Stimulated activated naive CD8-positive, alpha-beta T cell treated with anti-CD3 and anti-CD28 coated beads, Interleukin-15, amount 100 ng/mL, for 72 hours (primary cell): ENCODE results near the gene CEP126.

ENCODE experiments used
- ATAC-seq: fragments of 150-1000 bp; cut with Tn5 transposase; 2 replicates; pipeline ENCODE4 v1.10.0; 2021; ENCODE audit warnings: mild to moderate bottlenecking, moderate library complexity
- DNase-seq, 2 donors: peaks; one replicate each; pipeline ENCODE4 v3.0.0; 2021 to 2022
- H3K27ac Mint-ChIP-seq, 2 donors: one replicate each; pipeline ENCODE4 v1.8.0; 2022; ENCODE audit warnings: mild to moderate bottlenecking in 2 of 2, mixed read lengths in 2 of 2, moderate library complexity in 2 of 2
- H3K27me3 Mint-ChIP-seq: one replicate; pipeline ENCODE4 v1.8.0; 2022; ENCODE audit warnings: mixed read lengths
- H3K4me1 Mint-ChIP-seq: one replicate; pipeline ENCODE4 v1.8.0; 2022; ENCODE audit warnings: mild to moderate bottlenecking, mixed read lengths
- H3K4me3 Mint-ChIP-seq, 2 donors: one replicate each; pipeline ENCODE4 v1.8.0; 2022; ENCODE audit warnings: mild to moderate bottlenecking in 2 of 2, mixed read lengths in 2 of 2, moderate library complexity in 1 of 2
- H3K9me3 Mint-ChIP-seq, 2 donors: one replicate each; pipeline ENCODE4 v1.8.0; 2022; ENCODE audit warnings: mixed read lengths in 2 of 2

CEP126 gene

GRCh38 chr11:102017026-102017425 lies 102.2 kb downstream of the CEP126 start:
- Mint-ChIP-seq H3K27me3 (peaks cover 17% of the 10 kb centered on the region), H3K4me1 (no peaks in the 10 kb centered on the region), H3K27ac (no peak overlapping the region), H3K9me3 (no peaks in the 10 kb centered on the region), H3K4me3 (no peak overlapping the region)
- DNase-seq (no peak), ATAC-seq (no peak)

GRCh38 chr11:102026217-102026616 lies 111.4 kb downstream of the CEP126 start:
- Mint-ChIP-seq H3K4me1 (no peaks in the 10 kb centered on the region), H3K4me3 (no peak overlapping the region), H3K27ac (no peak overlapping the region), H3K27me3 (peaks cover 28% of the 10 kb centered on the region), H3K9me3 (no peaks in the 10 kb centered on the region)
- no peak for ATAC-seq
- DNase-seq: no peak

GRCh38 chr11:102026959-102027358 lies 112.1 kb downstream of the CEP126 start:
- ATAC-seq (no peak), DNase-seq (no peak)
- Mint-ChIP-seq H3K4me3 (no peak overlapping the region), H3K9me3 (no peaks in the 10 kb centered on the region), H3K4me1 (no peaks in the 10 kb centered on the region), H3K27me3 (peaks cover 28% of the 10 kb centered on the region), H3K27ac (no peak overlapping the region)

GRCh38 chr11:102036757-102037156 lies 121.9 kb downstream of the CEP126 start:
- ATAC-seq (no peak), DNase-seq (no peak)
- Mint-ChIP-seq H3K4me1 (no peaks in the 10 kb centered on the region), H3K27ac (peak overlapping the region in 1 of 2 donors; percentile 46), H3K9me3 (peaks cover 0 to 10% of the 10 kb centered on the region in 2 donors), H3K4me3 (no peak overlapping the region), H3K27me3 (peaks cover 11% of the 10 kb centered on the region)

GRCh38 chr11:102046841-102047240 lies 132.0 kb downstream of the CEP126 start:
- no peak overlapping the region for H3K27ac Mint-ChIP-seq
- peaks cover 52% of the 10 kb centered on the region for H3K27me3 Mint-ChIP-seq
- ATAC-seq (peak; percentile 8), DNase-seq (no peak)
- H3K9me3 Mint-ChIP-seq: peaks cover 0 to 6% of the 10 kb centered on the region in 2 donors
- H3K4me1 Mint-ChIP-seq: peaks cover 12% of the 10 kb centered on the region
- H3K4me3 Mint-ChIP-seq: peak overlapping the region; percentile 77 to 86

- peak; percentile 92 for ATAC-seq
- Mint-ChIP-seq H3K9me3 (peaks cover 0 to 6% of the 10 kb centered on the region in 2 donors), H3K4me1 (peaks cover 12% of the 10 kb centered on the region), H3K27ac (peak within 1 kb of the TSS; percentile 31 to 74), H3K4me3 (peak within 1 kb of the TSS; percentile 77 to 86), H3K27me3 (peaks cover 52% of the 10 kb centered on the region)
- DNase-seq: peak; percentile 46 to 63
These were observed 132.6 kb downstream of the CEP126 start, which contains the start of gene CFAP300 for GRCh38 chr11:102047305-102047924. Gene CFAP300 (plus strand): TSS chr11:102047437. CDS start chr11:102047471, 34 bp downstream.
